Endometrium (tissue), 2 donors: Measurements from ENCODE around the gene RTN4.
A peak's percentile ranks its signal among the peaks of the same experiment; 100 is the strongest.
"Not testable (repeated sequence)": the region's sequence is repeated elsewhere in the genome, so short reads cannot be mapped to it uniquely, and the experiment has no call there.

Experiments used
- FAIRE-seq: peaks from 2 replicates; lab custom pipeline; 2012; peaks lifted over from hg19 to GRCh38; lab: Jason Lieb, UNC
- donor health status: control.
- donor health status: control.

The RTN4 gene

DNA sequence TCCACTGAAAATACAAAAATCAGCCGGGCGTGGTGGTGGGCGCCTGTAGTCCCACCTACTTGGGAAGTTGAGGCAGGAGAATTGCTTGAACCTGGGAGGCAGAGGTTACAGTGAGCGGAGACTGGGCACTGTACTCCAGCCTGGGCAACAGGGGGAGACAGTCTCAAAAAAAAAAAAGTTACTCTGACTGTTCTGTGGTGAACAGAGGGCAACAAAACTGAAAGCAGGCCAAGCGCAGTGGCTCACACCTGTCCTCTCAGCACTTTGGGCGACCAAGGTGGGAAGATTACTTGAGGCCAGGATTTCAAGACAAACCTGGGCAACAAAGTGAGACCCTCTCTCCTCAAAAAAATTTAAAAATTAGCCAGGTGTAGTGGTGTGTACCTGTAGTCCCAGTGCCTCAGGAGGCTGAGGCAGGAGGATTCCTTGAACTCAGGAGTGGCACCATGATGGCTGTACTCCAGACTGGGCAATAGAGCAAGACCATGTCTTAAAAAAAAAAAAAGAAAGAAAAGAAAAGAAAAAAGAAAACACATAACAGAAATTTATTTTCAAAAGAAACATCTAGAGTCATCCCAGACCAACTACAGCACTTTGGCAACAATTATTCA, 13.6 kb upstream of the RTN4 start:
- FAIRE-seq, result no peak

DNA sequence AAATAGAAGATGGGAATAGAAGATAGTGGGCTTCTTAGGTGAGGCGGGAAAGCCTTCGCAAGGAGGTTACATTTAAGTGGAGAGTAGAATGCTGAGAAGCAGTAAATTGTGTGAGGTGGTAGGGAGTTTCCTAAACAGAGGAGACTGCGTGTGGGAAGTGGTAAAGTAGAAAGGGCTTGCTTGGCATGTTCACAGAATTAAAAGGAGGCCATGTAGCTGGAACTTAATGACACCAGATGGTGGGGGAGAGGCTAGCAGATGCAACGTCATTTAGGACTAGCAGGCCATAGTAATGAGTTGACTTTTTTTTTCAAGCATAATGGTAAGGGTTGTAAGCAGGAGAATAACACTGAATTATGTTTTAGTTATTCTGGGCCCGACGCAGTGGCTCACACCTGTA, 13.0 kb upstream of the RTN4 start:
- FAIRE-seq, result no peak

DNA sequence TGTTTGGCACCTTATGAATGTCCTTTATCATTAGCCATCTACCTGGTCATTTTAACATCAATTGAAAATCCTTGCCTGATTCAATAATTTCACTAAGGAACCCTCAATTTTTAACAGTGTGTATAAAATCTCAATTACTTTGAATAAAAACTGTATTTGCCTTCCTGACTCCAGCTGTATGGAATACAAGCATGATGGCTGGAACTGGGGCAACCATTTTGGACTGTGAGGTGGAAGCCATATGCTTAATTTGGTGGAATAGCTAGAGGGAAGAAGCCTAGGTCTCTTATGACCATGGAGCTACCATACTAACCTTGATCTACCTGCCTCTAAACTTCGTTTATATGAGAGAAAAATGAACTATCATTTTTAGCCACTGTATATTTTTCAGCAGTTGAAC, 12.5 kb upstream of the RTN4 start:
- no peak for FAIRE-seq

DNA sequence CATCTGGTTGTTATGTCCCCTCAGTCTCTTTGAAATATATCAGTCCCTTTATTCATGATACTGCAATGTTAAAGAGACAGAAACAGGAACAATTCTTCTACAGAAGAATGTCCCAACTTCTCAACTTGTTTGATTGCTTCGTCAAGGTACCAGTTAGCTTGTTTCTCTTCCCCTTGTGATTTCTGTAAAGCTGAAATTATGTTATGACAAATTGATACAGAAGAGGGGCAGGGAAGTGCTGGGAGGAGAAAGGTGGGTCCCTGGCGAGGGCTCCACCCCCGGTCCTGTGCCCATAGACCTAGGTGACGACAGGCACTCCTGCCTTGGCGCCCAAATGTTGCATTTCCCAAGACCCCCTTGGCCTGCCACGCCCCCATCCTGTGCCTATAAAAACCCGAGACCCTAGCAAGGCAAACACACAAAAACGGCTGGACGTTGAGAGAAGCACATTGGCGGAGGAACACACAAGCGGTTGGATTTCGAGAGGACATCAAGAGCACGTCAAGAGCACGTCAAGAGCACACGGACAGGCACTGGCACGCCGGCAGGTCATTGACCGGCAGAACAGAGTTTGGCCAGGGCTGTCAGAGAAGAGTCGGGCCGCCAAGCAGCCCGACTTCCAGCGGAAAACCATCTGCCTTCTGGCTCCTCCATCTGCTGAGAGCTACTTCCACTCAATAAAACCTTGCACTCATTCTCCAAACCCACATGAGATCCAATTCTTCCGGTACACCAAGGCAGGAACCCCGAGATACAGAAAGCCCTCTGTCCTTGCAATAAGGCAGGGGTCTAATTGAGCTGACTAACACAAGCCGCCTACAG, 11.5 kb upstream of the RTN4 start:
- no peak for FAIRE-seq

DNA sequence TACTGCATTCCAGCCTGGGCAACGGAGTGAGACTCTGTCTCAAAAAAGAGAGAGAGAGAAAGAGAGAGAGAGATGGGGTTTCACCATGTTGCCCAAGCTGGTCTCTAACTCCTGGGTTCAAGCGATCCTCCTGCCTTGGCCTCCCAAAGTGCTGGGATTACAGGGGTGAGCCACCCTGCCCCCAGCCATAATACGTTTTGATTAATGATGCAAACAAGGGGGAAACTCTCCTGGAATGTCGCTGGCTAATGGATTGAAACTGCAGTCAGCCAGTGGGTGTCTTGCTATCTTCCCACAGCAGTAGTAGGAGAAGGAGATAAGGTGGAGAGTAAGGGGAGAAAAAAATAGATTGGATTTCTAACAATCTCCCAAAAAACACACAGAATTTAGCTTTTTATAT, 9.5 kb upstream of the RTN4 start:
- no peak for FAIRE-seq

DNA sequence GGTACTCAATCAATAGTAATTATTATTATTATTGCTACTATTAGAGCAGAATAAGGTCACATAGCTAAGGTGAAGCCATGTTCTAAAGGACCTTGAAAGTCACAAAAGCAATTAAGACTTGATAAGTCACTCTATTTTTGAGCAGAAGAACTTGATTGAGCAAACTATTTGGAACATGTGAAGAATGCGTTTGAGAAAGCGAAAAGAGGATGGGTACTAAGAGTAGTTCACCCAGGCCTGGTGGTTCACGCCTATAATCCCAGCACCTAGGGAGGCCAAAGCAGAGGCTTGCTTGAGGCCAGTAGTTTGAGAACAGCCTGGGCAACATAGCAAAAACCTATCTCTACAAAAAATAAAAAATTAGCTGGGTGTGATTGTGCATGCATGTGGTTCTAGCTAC, 7.2 kb upstream of the RTN4 start:
- no peak for FAIRE-seq

DNA sequence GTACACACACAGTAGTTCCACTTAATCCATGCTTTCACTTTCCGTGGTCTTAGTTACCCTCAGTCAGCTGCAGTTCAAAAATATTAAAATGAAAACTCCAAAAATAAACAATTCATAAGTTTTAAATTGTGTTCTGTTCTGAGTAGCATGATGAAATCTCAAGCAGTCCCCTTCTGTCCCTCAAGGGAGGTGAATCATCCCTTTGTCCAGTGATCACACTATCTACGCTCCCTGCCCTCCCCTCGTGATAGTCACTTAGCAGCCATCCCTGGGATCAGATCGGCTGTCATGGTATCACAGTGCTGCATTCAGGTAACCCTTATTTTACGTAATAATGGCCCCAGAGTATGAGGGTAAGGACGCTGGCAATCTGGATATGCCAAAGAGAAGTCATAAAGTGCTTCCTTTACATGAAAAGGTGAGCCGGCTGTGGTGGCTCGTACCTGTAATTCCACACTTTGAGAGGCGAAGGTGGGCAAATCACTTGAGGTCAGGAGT, 5.8 kb upstream of the RTN4 start:
- no peak for FAIRE-seq

DNA sequence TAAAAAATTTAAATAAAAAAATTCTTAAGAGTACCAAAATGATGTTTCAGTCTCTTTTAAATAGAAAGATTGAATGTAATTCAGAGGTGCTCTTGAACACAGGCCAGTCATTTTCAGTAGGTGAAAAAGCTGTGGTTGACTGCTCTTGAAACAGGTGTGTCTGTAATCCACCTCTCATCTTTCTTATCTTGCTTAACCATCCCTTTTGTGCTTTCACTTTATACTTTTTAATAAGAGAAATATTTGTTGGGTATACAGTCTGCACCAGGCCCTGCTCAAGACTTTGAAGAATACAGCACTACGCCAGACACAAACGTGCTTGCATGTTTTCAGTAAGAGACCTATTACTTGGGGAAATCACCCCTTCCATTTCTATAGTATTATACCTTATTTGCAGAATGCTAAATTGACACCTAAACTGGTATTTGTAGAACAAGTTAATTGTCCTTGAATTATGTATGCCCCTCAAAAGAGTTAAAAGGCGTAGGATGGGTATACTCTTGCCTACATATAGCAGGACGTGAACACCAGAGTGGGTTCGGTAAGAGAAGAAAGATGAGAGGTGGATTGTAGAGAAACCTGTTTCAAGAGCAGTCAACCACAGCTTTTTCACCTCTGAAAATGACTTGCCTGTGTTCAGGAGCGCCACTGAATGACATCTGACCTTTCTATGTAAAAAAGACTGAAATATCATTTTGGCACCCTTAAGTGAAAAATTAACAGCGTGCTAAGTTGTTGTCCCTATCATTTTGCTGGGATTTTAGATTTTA, 4.0 kb upstream of the RTN4 start:
- FAIRE-seq, result no peak

DNA sequence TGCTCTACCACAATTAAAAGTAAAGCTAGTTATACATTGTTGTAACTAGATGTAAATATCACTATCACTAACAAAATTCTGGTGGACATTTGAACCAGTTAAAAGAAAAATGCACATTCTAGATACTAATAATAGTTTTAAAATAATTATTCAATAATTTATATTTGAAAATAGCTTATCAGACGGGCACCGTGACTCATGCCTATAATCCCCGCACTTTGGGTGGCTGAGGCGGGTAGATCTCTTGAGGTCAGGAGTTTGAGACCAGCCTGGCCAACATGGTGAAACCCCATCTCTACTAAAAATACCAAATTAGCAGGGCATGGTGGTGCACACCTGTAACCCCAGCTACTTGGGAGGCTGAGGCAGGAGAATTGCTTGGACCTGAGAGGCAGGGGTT, 3.0 kb upstream of the RTN4 start:
- FAIRE-seq, result not testable (repeated sequence)

DNA sequence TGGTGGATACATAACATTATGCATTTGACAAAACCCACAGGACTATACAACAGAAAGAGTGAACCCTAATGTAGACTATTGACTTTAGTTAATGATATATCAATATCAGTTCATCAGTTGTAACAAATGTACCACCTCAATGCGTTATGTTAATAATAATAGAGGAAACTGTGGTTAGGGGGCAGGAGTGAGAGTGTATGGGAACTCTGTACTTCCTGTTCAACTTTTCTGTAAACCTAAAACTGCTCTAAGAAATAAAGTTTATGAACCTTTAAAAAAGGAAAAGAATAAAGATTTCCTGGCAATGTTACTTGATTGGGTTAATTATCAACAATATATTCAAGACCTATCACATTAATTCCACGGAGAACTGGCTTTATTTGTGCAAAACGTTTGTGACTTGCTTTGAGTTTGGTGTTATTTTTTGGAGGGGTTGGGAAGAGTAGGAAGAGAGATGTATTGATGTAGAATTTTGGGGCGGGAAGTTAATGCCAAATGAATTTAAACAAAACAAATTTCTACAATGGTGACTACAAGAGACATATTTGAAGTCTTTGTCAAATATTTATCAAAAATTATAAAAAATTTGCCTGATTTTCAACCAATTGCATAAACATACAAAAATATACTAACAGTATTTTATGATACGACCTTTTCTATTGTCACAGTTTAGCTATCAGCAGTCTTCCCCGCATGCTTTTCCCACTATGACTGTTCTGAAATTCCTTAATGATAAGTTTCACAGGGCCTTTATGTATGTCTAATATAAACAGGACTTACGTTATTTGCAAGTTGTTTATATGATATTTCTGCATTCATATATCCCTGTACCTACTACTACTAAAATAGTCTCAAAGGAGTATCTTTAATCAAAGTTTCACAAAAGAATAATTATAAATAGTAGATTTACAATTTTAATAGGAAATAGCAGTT, 2.1 kb upstream of the RTN4 start:
- FAIRE-seq, result no peak

DNA sequence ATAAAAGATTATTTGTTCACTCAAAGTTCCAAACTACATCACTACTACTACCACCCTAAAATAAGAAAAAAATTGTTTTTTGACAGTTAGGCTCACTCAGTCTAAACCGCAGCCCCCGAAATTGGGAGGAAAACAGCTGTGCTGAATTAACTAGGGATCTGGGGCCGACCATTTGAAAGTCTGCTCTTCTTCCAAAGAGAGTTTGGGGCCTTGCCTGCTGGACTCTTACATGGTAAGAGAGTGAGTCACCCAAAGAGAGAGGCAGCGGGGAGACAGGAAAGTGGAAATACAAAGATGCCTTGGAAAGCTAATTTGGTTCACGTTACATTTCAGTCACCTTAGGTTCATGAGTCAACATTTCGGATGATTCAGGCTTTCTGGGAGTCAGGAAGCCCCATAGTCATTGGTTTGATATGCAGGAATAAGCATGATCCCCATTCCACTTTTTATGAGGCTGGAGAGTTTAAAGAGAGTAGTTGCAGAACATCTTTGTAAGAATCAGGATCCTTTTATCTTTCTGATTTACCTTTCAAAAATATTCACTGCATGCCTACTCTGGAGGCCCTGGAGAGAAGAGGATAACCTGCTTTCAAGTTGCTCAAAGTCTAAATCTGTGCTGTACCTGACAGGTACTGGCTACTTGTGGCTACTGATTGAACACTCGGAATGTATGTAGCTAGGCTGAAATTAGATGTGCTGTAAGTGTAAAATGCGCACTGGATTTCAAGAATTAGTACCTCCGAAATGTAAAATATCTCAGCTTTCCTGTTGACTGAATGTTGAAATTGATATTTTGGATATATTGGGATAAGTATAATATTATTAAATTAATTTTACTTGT, 995 bp upstream of the RTN4 start:
- peak; percentile 4 for FAIRE-seq

DNA sequence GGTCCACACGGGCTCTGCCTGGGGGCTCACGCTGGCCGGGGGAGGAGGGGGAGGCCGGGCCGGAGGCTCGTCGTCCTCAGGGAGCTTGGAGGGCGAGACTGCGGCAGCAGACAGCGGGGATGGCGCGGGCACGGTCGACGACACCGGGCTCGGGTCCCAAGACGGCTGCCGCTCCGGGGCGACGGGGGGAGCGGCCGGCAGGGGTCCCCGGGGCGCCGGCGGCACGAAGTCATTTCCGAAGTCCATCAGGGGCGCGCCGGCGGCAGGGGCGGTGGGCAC, 491 bp downstream of the RTN4 start:
- no peak for FAIRE-seq

DNA sequence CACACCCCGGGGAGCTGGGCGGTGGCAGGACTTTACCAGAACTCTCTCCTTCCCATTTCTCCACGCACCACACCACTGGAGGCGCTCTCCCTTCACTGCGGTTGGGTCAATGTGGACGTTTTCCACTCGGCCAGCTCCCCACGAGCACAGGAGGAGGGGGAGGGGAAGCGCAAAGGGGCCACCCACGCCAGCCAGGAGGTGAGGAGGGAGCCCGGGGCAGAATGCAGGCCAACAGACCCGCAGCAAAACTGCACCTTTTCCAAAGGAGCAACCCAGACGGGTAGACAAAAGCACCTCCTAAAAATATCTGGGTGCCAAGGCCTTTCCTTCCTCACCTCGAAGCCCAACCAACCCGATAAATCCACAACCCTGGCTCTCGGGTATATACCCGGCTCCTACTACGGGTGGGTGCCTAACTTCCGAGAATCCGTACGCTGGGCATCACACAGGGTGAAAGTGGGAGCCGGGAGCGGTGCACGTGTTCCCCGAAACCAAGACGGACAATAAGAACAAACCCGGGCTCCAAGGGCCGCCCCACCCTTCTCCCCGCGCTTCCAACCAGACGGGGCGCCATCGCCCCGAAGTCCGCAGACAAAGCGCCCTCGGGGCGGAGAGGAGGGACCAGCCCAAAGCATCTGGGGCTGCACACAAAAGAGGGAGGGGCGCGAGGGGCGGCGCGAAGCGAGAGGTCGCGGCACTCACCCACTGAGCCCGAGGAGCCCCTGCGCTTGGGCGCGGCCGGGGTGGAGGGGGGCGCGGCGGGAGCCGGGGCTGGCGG, 1.0 kb downstream of the RTN4 start:
- no peak for FAIRE-seq

DNA sequence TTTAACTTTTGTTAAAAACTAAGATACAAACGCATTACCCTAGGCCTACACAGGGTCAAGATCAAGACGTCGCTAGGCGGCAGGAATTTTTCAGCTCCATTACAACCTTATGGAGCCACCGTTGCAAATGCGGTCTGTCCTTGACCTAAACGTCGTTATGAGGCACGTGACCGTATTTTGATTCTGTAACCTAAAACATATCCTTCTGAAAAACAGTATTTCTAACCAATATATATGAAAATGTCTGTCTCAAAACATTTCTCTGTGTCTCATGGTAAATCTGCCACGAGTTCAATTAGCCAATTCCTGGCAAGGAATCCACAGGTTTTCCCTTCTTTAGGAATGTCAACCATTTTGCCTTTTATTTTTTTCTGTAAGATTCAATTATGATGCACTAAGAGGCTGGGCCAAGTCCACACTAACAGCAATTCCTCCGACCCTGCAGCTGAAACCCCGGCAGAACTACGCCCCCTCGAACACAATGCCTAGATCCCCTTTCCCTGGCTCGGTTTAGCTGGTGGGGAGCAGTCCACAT, 1.7 kb downstream of the RTN4 start:
- FAIRE-seq, result no peak

DNA sequence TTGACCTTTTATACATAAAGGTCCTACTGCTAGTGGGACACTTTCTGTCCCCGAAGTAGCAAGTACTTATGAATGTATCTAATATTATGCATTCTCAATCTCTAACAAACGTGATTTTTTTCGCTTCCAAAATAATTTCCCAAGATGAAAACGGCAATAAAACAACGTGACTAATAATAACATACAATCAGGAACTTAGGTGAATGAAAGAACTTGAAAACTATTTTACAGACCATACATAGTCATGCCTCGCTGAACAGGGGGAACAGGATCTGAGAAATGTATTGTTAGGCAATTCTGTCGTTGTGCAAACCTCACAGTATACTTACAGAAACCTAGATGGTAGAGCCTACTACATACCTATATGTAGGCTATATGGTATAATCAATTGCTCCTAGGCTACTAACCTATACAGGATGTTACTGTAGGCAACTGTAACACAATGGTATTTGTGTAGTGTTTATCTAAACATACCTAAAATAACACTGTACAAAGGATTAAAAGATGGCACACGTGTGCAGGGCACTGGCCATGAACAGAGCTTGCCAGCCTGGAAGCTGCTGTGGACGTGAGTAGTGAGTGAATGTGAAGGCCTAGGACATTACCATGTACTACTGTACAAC, 2.5 kb downstream of the RTN4 start:
- no peak for FAIRE-seq

DNA sequence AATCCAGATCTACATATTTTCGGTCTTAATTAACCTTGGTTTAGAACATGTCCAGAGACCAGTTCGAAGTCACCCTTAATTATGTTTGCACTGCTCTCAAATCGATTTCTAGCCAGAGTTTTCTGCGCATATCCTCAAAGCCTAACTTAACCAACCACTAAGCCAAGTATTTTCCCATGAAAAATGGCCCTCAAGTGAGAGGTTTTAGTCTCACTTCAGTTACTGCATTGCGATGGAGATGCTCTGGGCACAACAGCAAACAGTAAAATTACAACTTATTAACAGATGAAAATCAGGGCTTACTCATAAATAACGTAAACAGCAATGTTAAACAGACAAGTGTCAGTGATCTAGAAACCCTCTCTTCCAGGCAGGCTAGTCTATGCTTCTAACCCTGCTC, 4.5 kb downstream of the RTN4 start:
- no peak for FAIRE-seq

DNA sequence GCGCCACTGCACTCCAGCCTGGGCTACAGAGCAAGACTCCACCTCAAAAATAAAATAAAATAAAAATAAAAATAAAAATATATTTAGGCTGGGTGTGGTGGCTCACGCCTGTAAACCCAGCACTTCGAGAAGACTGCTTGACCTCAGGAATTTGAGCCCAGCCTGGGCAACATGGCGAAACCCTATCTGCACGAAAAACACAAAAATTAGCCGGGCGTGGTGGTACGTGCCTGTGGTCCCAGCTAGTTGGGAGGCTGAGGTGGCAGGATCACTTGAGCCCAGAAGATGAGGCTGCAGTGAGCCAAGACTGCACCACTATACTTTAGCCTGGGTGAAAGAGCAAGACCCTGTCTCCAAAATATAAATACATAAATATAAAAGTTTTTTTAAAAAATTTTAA, 6.4 kb downstream of the RTN4 start:
- FAIRE-seq, result no peak

DNA sequence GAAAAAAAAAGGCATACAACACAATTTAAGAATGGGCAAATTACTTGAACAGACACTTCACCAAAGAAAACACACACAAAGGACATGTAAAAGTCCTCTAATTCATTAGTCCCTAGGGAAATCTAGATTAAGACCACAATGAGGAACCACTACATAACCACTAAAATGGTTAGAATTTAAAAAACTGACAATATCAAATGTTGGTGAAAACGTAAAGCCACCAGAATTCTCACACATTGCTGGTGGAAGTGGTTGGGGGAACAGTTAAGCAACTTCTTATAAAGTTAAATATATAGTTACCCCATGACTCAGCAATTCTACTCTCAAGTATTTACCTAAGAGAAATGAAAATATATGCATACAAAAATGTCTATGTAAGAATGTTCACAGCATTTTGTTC, 11.8 kb downstream of the RTN4 start:
- FAIRE-seq, result no peak

DNA sequence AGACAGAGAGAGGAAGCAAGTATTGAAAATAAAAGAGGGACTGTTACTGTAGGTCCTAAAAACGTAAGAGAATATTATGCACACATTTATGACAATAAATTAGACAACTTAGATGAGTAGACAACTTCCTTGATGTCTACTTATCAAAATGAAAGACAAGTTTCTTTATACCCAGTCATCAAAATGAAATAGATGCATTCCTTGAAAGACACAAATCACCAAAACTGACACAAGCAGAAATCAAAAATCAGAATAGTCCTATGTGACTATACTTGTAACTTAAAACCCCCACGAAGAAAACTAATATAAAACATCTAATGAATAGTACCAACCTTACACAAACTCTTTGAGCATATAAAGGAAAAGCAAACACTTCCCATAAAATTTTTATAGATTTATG, 14.5 kb downstream of the RTN4 start:
- no peak for FAIRE-seq

DNA sequence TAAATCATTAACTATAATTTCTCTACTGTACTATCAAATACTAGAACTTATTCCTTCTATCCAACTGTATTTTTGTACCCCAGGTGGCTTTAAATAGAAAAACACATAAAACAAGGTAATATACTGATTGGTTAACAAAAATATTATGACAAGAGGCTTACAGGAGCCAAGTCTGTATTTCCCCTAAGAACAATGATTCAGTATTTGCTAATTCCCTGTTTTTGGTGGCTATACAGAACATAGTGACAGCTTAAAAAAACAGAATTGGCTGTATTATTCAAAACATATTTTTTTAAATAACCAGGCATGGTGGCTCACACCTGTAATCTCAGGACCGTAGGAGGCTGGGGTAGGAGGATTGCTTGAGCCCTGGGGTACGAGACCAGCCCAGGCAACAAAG, 16.3 kb downstream of the RTN4 start:
- FAIRE-seq, result no peak
